A673 (cell line): ENCODE results near the gene TOE1. TPM values are rescaled to one million over a fixed set of nuclear protein-coding genes. Genes with fewer than 3 reads are reported as not detected.
A peak's percentile ranks its signal among the peaks of the same experiment; 100 is the strongest.
"Not testable (repeated sequence)": the region's sequence is repeated elsewhere in the genome, so short reads cannot be mapped to it uniquely, and the experiment has no call there.

Experiments used
- Bru-seq: library from RNA; stranded (reverse); fragments of 400-500 nt; gene quantifications from one replicate; lab custom pipeline; 2021; lab: Mats Ljungman, UMichigan
- BruChase-seq, 2 experiments: library from RNA; stranded (reverse); fragments of 400-500 nt; gene quantifications; one replicate each; lab custom pipeline; 2021; lab: Mats Ljungman, UMichigan
- BruUV-seq: library from RNA; stranded (reverse); fragments of 400-500 nt; replicated peaks from 2 replicates; lab custom pipeline; 2021; lab: Mats Ljungman, UMichigan
- CTCF ChIA-PET: fragments of 300-600 bp; sonication (Branson Sonifier 250); formaldehyde crosslinking; loops from one replicate; lab custom pipeline; 2022; ENCODE audit warnings: antibody characterized with exemption; lab: Charles Lee
- POLR2A ChIA-PET: fragments of 300-600 bp; sonication (Branson Sonifier 250); formaldehyde crosslinking; loops from one replicate; lab custom pipeline; 2022; ENCODE audit warnings: antibody characterized with exemption; ENCODE audit not compliant: low non-redundant PET; lab: Charles Lee
- DNase-seq: peaks from one replicate; pipeline ENCODE4 v3.0.0-alpha.2; 2015; ENCODE audit warnings: low spot score
- H3K27ac ChIP-seq: fragments of 200-600 bp; sonication (generic); 2 replicates; pipeline ENCODE4 v1.5.1; 2016; ENCODE audit warnings: mixed run types, low read depth, mild to moderate bottlenecking, mixed read lengths, antibody characterized with exemption, low read length; ENCODE audit not compliant: poor library complexity, severe bottlenecking
- H3K27me3 ChIP-seq: fragments of 200-600 bp; sonication (generic); replicated peaks from 2 replicates; pipeline ENCODE4 v1.6.1; 2017; ENCODE audit warnings: mixed run types, low read depth, mild to moderate bottlenecking, mixed read lengths, antibody characterized with exemption, low read length; ENCODE audit not compliant: insufficient read depth, poor library complexity
- H3K36me3 ChIP-seq: fragments of 200-600 bp; sonication (generic); 2 replicates; pipeline ENCODE4 v1.6.1; 2016; ENCODE audit warnings: mixed run types, mild to moderate bottlenecking, mixed read lengths, antibody characterized with exemption, low read length; ENCODE audit not compliant: insufficient read depth, poor library complexity, severe bottlenecking
- H3K4me1 ChIP-seq: fragments of 200-600 bp; sonication (generic); 2 replicates; pipeline ENCODE4 v1.6.1; 2017; ENCODE audit warnings: mixed run types, mild to moderate bottlenecking, mixed read lengths, antibody characterized with exemption, low read length; ENCODE audit not compliant: insufficient read depth, poor library complexity, severe bottlenecking
- H3K4me3 ChIP-seq: fragments of 200-600 bp; sonication (generic); 2 replicates; pipeline ENCODE4 v1.5.1; 2016; ENCODE audit warnings: low read depth, mixed run types, mild to moderate bottlenecking, mixed read lengths, low read length; ENCODE audit not compliant: poor library complexity, severe bottlenecking
- H3K9me3 ChIP-seq: fragments of 200-600 bp; sonication (generic); 2 replicates; pipeline ENCODE4 v1.6.1; 2016; ENCODE audit warnings: mixed run types, low read depth, mild to moderate bottlenecking, mixed read lengths, antibody characterized with exemption, low read length; ENCODE audit not compliant: poor library complexity, severe bottlenecking
- EZH2 ChIP-seq: fragments of 200-600 bp; sonication (generic); IDR thresholded peaks from 2 replicates; pipeline ENCODE4 v1.6.1; 2017; ENCODE audit warnings: borderline replicate concordance, low read depth, mild to moderate bottlenecking, mixed read lengths, antibody characterized with exemption, low read length; ENCODE audit not compliant: poor library complexity, severe bottlenecking
- intact Hi-C: fragments of 100-400 bp; cut with micrococcal nuclease; formaldehyde crosslinking; loops from one replicate; pipeline ENCODE4 v1.10.0; 2022; ENCODE audit not compliant: unreplicated experiment
- long read RNA-seq: library from polyadenylated mRNA; stranded (forward); transcript quantifications from one replicate; pipeline ENCODE4 v2.0.0, GENCODE V29; 2022
- total RNA-seq: library from RNA; stranded (reverse); gene quantifications from 2 replicates; pipeline ENCODE4 v1.2.3, GENCODE V29; 2021
- TF ChIP-seq, protein P1 (sequence below): fragments of 300-800, 200-600 bp; sonication (generic); conservative IDR thresholded peaks from 2 replicates; pipeline ENCODE4 v1.5.1; 2017; ENCODE audit warnings: low read depth, mild to moderate bottlenecking, antibody characterized with exemption, low read length, moderate library complexity, mixed read lengths

The TOE1 gene
- total RNA-seq (20.6 TPM in 2 replicates), Bru-seq, nascent RNA (percentile 87 among the genes with signal in this experiment), BruChase-seq, experiment 1, labeled RNA remaining after a 2-hour chase (percentile 72 among the genes with signal in this experiment), BruChase-seq, experiment 2, labeled RNA remaining after a 6-hour chase (percentile 64 among the genes with signal in this experiment)
- long read RNA-seq, transcript TOE1-201 (8 exons, 2,389 nt): major isoform, 21 of 51 reads
- long read RNA-seq, partial matches to known transcripts: 7 of 51 reads
- long read RNA-seq, other reads (novel, unspliced or antisense): 20 of 51 reads

GRCh38 chr1:45339789-45340558, at the start of gene TOE1, which contains the start of gene MUTYH:
TSS of gene TOE1 (plus strand) at chr1:45340170. CDS start at chr1:45340253, 83 bp downstream.
TSS of gene MUTYH (minus strand) at chr1:45340440. CDS start at chr1:45334505, 5,935 bp downstream.
- CTCF ChIA-PET: interaction anchor here (0.6 to 1.5 kb wide), 3 partner anchors 37 to 352 kb away, joined by 3 to 9 read pairs (median 6); no protein-coding TSS in a partner anchor
- TF ChIP-seq, protein P1, sequence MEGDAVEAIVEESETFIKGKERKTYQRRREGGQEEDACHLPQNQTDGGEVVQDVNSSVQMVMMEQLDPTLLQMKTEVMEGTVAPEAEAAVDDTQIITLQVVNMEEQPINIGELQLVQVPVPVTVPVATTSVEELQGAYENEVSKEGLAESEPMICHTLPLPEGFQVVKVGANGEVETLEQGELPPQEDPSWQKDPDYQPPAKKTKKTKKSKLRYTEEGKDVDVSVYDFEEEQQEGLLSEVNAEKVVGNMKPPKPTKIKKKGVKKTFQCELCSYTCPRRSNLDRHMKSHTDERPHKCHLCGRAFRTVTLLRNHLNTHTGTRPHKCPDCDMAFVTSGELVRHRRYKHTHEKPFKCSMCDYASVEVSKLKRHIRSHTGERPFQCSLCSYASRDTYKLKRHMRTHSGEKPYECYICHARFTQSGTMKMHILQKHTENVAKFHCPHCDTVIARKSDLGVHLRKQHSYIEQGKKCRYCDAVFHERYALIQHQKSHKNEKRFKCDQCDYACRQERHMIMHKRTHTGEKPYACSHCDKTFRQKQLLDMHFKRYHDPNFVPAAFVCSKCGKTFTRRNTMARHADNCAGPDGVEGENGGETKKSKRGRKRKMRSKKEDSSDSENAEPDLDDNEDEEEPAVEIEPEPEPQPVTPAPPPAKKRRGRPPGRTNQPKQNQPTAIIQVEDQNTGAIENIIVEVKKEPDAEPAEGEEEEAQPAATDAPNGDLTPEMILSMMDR: no peak
- TF ChIP-seq EZH2: no peak
- H3K9me3 ChIP-seq: no peaks in the 10 kb centered on the region
- peak within 1 kb of the TSS; percentile 98 for H3K27ac ChIP-seq
- DNase-seq: peak; percentile 97
- peaks cover 10% of the 10 kb centered on the region for H3K4me1 ChIP-seq
- peak within 1 kb of the TSS; percentile 81 for H3K4me3 ChIP-seq
- no peaks in the 10 kb centered on the region for H3K27me3 ChIP-seq
- intact Hi-C loops: loop anchor here (5.0 kb wide), 1 partner anchor 152 kb away; the partner anchor contains the start of gene TESK2
- H3K36me3 ChIP-seq: peaks cover 31% of the 10 kb centered on the region
- POLR2A ChIA-PET: interaction anchor here (0.9 to 1.1 kb wide), 2 partner anchors 160 to 182 kb away, joined by 4 read pairs; partner anchors contain the start of genes CCDC163, MMACHC and PRDX1
- BruUV-seq: no TSS peak

DNA sequence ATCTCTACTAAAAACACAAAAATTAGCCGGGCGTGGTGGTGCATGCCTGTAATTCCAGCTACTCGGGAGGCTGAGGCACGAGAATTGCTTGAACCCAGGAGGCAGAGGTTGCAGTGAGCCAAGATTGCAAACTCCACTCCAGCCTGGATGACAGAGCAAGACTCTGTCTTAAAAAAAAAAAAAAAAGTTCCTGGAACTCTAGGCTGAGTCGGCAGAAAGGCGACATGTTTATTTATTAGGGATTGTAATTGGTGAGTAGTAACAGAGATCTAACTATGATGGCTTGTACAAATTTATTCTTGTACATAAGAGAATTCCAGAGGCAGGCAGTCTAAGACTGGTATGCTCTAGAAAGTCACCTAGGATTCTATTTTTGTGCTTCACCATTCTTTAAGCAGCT, 49.0 kb upstream of the TOE1 start:
- H3K27me3 ChIP-seq, H3K4me1 ChIP-seq, H3K27ac ChIP-seq, POLR2A ChIA-PET, intact Hi-C loops, H3K9me3 ChIP-seq, DNase-seq, BruUV-seq, H3K4me3 ChIP-seq, H3K36me3 ChIP-seq: not testable (repeated sequence)
- CTCF ChIA-PET: interaction anchor here (0.7 to 1.2 kb wide), 2 partner anchors 11 to 12 kb away, joined by 4 to 5 read pairs; no protein-coding TSS in a partner anchor

- intact Hi-C loops: no loop called here
- no peak overlapping the region for H3K27ac ChIP-seq
- H3K4me1 ChIP-seq: no peaks in the 10 kb centered on the region
- H3K36me3 ChIP-seq: no peaks in the 10 kb centered on the region
- H3K27me3 ChIP-seq: no peaks in the 10 kb centered on the region
- CTCF ChIA-PET: interaction anchor here (1.2 kb wide), 1 partner anchor 12 kb away, joined by 4 read pairs; no protein-coding TSS in a partner anchor
- no peaks in the 10 kb centered on the region for H3K9me3 ChIP-seq
- TF ChIP-seq EZH2: no peak
- TF ChIP-seq, protein P1: no peak
- no peak overlapping the region for H3K4me3 ChIP-seq
- POLR2A ChIA-PET: no interaction called here
- no TSS peak for BruUV-seq
- no peak for DNase-seq
These were observed 48.3 kb upstream of the TOE1 start for GRCh38 chr1:45291716-45292115.
